K562 (cell line): Measurements from ENCODE around the gene PRRT1. TPM values are rescaled to one million over a fixed set of nuclear protein-coding genes. Genes with fewer than 3 reads are reported as not detected.

Experiments
- ARNT ChIP-seq, 2 experiments: fragments of 450-650 bp; IDR thresholded peaks; 2 replicates each; pipeline ENCODE4 v1.6.1; 2016; ENCODE audit warnings: mild to moderate bottlenecking in 1 of 2
- ASH1L ChIP-seq: fragments of 450-650 bp; IDR thresholded peaks from 2 replicates; pipeline ENCODE4 v1.6.1; 2018; ENCODE audit warnings: borderline replicate concordance, mild to moderate bottlenecking, low read depth; ENCODE audit not compliant: partially characterized antibody
- BRD9 ChIP-seq: fragments of 450-650 bp; IDR thresholded peaks from 2 replicates; pipeline ENCODE4 v1.6.1; 2018; ENCODE audit warnings: low read depth; ENCODE audit not compliant: partially characterized antibody
- IFI16 ChIP-seq: fragments of 250-450 bp; sonication (Bioruptor Pico); IDR thresholded peaks from 2 replicates; pipeline ENCODE4 v2.1.2; 2022; ENCODE audit warnings: mild to moderate bottlenecking, inconsistent platforms
- MAZ ChIP-seq, 2 experiments: fragments of 450-650 bp in 1 of 2; sonication (generic) in 1 of 2; formaldehyde crosslinking; IDR thresholded peaks in 1 of 2; conservative IDR thresholded peaks in 1 of 2; 2 replicates each; pipeline versions ENCODE4 v1.4.0 to v1.5.0; 2020; ENCODE audit warnings: mild to moderate bottlenecking in 1 of 2, missing genetic modification reagents in 1 of 2
- MBD2 ChIP-seq: sonication (generic); IDR thresholded peaks from 2 replicates; pipeline ENCODE4 v1.6.1; 2016; ENCODE audit warnings: low read depth, borderline replicate concordance
- MTA1 ChIP-seq: fragments of 450-650 bp; IDR thresholded peaks from 2 replicates; pipeline ENCODE4 v1.6.1; 2017; ENCODE audit warnings: borderline replicate concordance
- NFYB ChIP-seq: IDR thresholded peaks from 2 replicates; pipeline ENCODE4 v1.6.1; 2011; ENCODE audit warnings: mild to moderate bottlenecking, moderate library complexity; ENCODE audit not compliant: insufficient read length; ENCODE audit errors: extremely low read depth
- POLR2B ChIP-seq: fragments of 450-650 bp; IDR thresholded peaks from 2 replicates; pipeline ENCODE4 v1.6.1; 2018; ENCODE audit warnings: low read depth; ENCODE audit not compliant: partially characterized antibody
- SIN3B ChIP-seq: fragments of 450-650 bp; IDR thresholded peaks from 2 replicates; pipeline ENCODE4 v1.6.1; 2017; ENCODE audit warnings: low read depth, mild to moderate bottlenecking, moderate library complexity
- SNIP1 ChIP-seq: fragments of 450-650 bp; IDR thresholded peaks from 2 replicates; pipeline ENCODE4 v1.7.1; 2017; ENCODE audit warnings: low read depth, mild to moderate bottlenecking
- SP1 ChIP-seq: sonication (generic); formaldehyde crosslinking; IDR thresholded peaks from 2 replicates; pipeline ENCODE4 v1.8.1; 2022; ENCODE audit warnings: mild to moderate bottlenecking, missing genetic modification reagents
- TAF1 ChIP-seq: IDR thresholded peaks from 2 replicates; pipeline ENCODE4 v1.6.1; 2011; ENCODE audit warnings: mild to moderate bottlenecking, low read length, moderate library complexity; ENCODE audit not compliant: insufficient read depth, control insufficient read depth, severe bottlenecking; ENCODE audit errors: extremely low read depth
- TARDBP ChIP-seq: fragments of 450-650 bp; IDR thresholded peaks from 2 replicates; pipeline ENCODE4 v1.6.1; 2016
- TEAD1 ChIP-seq, 2 experiments: fragments of 450-650 bp in 1 of 2; sonication (generic) in 1 of 2; formaldehyde crosslinking; IDR thresholded peaks; 2 replicates each; pipeline versions ENCODE4 v1.4.0 to v1.8.0; 2020 to 2022; ENCODE audit warnings: mild to moderate bottlenecking in 2 of 2, missing genetic modification reagents in 1 of 2
- TGIF2 ChIP-seq: sonication (generic); formaldehyde crosslinking; IDR thresholded peaks from 2 replicates; pipeline ENCODE4 v1.8.1; 2022; ENCODE audit warnings: mild to moderate bottlenecking, missing genetic modification reagents, moderate library complexity
- ZEB2 ChIP-seq: fragments of 450-650 bp; IDR thresholded peaks from 2 replicates; pipeline ENCODE4 v1.6.1; 2016
- ZNF408 ChIP-seq: fragments of 250-450 bp; sonication (Bioruptor Pico); IDR thresholded peaks from 2 replicates; pipeline ENCODE4 v1.4.0; 2020; ENCODE audit warnings: low read depth, mild to moderate bottlenecking, moderate library complexity
- ZNF695 ChIP-seq: fragments of 450-650 bp; formaldehyde crosslinking; IDR thresholded peaks from 2 replicates; pipeline ENCODE4 v1.4.0; 2020; ENCODE audit warnings: mild to moderate bottlenecking, moderate library complexity
- polyA plus RNA-seq, 8 experiments: library from polyadenylated mRNA; depleted of rRNA in 4 of 8; stranded (reverse) in 5 of 8; unstranded in 3 of 8; fragments of >200 nt; fragmentation: Nextera tagmentation in 2 of 8; fragmentation: Illumina TruSeq in 1 of 8; extraction: Ambion mirVana in 2 of 8; extraction: Trizol in 1 of 8; gene quantifications; 2 replicates each; pipeline versions ENCODE4 v1.2.1 to v1.2.3, GENCODE V29; 2011 to 2014; ENCODE audit warnings: inconsistent platforms in 1 of 8, missing spikeins in 1 of 8
- total RNA-seq, 7 experiments: library from RNA; depleted of rRNA in 6 of 7; stranded (reverse); fragments of >200 nt in 6 of 7; fragmentation: Illumina TruSeq in 2 of 7; extraction: Trizol in 2 of 7; gene quantifications; 2 replicates each; pipeline versions ENCODE4 v1.2.1 to v1.2.3, GENCODE V29; 2011 to 2021; ENCODE audit warnings: low replicate concordance in 1 of 7
- TF ChIP-seq, protein P1 (sequence below), 2 experiments: IDR thresholded peaks; 2 replicates each; pipeline ENCODE4 v1.6.1; 2011; ENCODE audit warnings: borderline replicate concordance in 1 of 2, control low read depth in 1 of 2, low read depth in 1 of 2, low read length in 1 of 2, mild to moderate bottlenecking in 1 of 2, mixed read lengths in 1 of 2, moderate library complexity in 1 of 2; ENCODE audit not compliant: insufficient read depth in 1 of 2, insufficient read length in 1 of 2, poor library complexity in 1 of 2, severe bottlenecking in 1 of 2; ENCODE audit errors: extremely low read depth in 1 of 2
- TF ChIP-seq, protein P2 (sequence below): sonication (generic); formaldehyde crosslinking; IDR thresholded peaks from 2 replicates; pipeline ENCODE4 v1.8.0; 2022; ENCODE audit warnings: missing genetic modification reagents, mild to moderate bottlenecking, moderate library complexity, borderline replicate concordance
- TF ChIP-seq, protein P3 (sequence below), 2 experiments: fragments of 450-650 bp; IDR thresholded peaks; 2 replicates each; pipeline ENCODE4 v1.6.1; 2016

Gene PRRT1
- total and polyA plus RNA-seq, 9 of the 15 experiments (the other 6 are each of a cell fraction or from before 2014, with no cell fraction given), result 0.14 to 3.5 (median 0.41) TPM

DNA sequence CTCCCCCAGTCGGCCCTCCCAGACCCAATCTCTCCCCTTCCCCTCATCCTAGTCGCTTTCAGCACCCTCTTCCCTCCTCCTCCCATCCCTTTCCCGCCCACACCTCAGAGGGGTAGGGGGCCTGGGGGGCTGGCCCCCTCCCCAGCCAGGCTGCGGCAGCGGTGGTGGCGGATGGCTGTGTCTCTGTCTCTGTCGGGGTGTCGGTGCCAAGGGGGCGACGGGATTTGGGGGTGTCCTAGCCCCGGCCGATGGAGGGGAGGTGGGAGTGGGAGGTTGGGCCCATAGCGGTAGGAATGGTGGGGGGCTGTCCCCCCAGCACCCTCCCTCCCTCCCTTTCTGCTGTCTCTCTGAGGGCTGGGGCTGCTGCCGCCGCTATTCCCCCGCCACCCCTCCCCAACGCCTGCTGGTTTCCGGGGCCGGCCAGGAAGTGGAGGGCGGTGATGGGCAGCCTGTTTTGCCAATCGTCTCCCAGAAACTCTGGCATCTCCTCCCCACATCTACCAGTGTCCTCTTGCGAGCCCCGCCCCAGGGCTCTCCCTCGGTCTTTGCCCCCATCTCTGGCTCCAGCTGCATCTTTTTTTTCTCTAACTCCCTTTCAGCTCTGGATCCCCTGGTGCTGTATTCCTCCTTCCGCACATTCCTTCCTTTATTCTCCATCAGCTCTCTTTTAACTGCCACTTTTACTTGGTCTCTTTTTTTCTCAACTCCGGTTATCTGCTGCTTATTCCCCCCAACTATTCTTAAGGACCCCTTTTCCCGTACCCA is 24.2 kb upstream of the PRRT1 start, which contains the start of gene AGPAT1 (continued):
- TF ChIP-seq TEAD1 (CRISPR knock-in tag; IDR thresholded peaks at IDR 0.05) (no peak), MAZ (CRISPR knock-in tag; conservative IDR thresholded peaks at IDR 0.05 in 1 of 2, IDR thresholded peaks at IDR 0.05 in 1 of 2) (peak in 1 of 2 experiments; percentile 94), BRD9 (peak; percentile 84), ARNT (IDR thresholded peaks at IDR 0.05) (peak; percentile 45 to 84; a peak in 2 of 4 replicates), MTA1 (peak; percentile 51), SP1 (CRISPR knock-in tag) (peak; percentile 53; the same call in 1 of the 2 replicates), ZNF695 (no peak), IFI16 (CRISPR knock-in tag) (0 out of 2 replicates have a peak, but pooled peaks have one; percentile 16), SNIP1 (peak; percentile 50; the same call in 1 of the 2 replicates), ZNF408 (CRISPR knock-in tag) (no peak), SIN3B (peak; percentile 20; the same call in 1 of the 2 replicates), ZEB2 (0 out of 2 replicates have a peak, but pooled peaks have one; percentile 47), TAF1 (peak; percentile 54), NFYB (peak; percentile 48), MBD2 (peak; percentile 64; the same call in 1 of the 2 replicates), POLR2B (peak; percentile 44), ASH1L (peak; percentile 54), TGIF2 (CRISPR knock-in tag) (peak; percentile 87; the same call in 1 of the 2 replicates), TARDBP (no peak)
- TF ChIP-seq, protein P1, sequence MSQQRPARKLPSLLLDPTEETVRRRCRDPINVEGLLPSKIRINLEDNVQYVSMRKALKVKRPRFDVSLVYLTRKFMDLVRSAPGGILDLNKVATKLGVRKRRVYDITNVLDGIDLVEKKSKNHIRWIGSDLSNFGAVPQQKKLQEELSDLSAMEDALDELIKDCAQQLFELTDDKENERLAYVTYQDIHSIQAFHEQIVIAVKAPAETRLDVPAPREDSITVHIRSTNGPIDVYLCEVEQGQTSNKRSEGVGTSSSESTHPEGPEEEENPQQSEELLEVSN (IDR thresholded peaks at IDR 0.05; ENCODE audit: borderline replicate concordance in 1 of 2, extremely low read depth in 1 of 2, insufficient read depth in 1 of 2, insufficient read length in 1 of 2, low read depth in 1 of 2, low read length in 1 of 2, poor library complexity in 1 of 2, severe bottlenecking in 1 of 2), result peak in 1 of 2 experiments; percentile 19
- TF ChIP-seq, protein P2, sequence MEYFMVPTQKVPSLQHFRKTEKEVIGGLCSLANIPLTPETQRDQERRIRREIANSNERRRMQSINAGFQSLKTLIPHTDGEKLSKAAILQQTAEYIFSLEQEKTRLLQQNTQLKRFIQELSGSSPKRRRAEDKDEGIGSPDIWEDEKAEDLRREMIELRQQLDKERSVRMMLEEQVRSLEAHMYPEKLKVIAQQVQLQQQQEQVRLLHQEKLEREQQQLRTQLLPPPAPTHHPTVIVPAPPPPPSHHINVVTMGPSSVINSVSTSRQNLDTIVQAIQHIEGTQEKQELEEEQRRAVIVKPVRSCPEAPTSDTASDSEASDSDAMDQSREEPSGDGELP (CRISPR knock-in tag), result peak; percentile 76; the same call in 1 of the 2 replicates
- TF ChIP-seq, protein P3, sequence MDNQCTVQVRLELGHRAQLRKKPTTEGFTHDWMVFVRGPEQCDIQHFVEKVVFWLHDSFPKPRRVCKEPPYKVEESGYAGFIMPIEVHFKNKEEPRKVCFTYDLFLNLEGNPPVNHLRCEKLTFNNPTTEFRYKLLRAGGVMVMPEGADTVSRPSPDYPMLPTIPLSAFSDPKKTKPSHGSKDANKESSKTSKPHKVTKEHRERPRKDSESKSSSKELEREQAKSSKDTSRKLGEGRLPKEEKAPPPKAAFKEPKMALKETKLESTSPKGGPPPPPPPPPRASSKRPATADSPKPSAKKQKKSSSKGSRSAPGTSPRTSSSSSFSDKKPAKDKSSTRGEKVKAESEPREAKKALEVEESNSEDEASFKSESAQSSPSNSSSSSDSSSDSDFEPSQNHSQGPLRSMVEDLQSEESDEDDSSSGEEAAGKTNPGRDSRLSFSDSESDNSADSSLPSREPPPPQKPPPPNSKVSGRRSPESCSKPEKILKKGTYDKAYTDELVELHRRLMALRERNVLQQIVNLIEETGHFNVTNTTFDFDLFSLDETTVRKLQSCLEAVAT (IDR thresholded peaks at IDR 0.05), result peak in 1 of 2 experiments; percentile 87; a peak in 1 of 4 replicates
